ENCODE data around the gene CDC45. TPM values are rescaled to one million over a fixed set of nuclear protein-coding genes. Genes with fewer than 3 reads are reported as not detected.

Gene CDC45
- total RNA-seq, 4 donors from 2014 or later = 3.2 to 28.9 (median 7.5) TPM; not detected in 1

- no peaks in the 10 kb centered on the region for H3K36me3 ChIP-seq
- H3K9me3 ChIP-seq = no peaks in the 10 kb centered on the region
- DNase-seq = no peak
- H3K4me3 ChIP-seq = no peak overlapping the region
- H3K4me1 ChIP-seq = peaks cover 0 to 21% (median 6%) of the 10 kb centered on the region in 4 donors
- no peak for TF ChIP-seq POLR2A (IDR thresholded peaks at IDR 0.05)
- no peak for TF ChIP-seq CTCF (IDR thresholded peaks at IDR 0.05)
- no peak overlapping the region for H3K27ac ChIP-seq
- no peaks in the 10 kb centered on the region for H3K27me3 ChIP-seq
Measured at GRCh38 chr22:19480789-19481188, 1.1 kb downstream of the CDC45 start.

- Histone ChIP-seq H3K4me1 (peaks cover 0 to 17% (median 6%) of the 10 kb centered on the region in 4 donors), H3K36me3 (no peaks in the 10 kb centered on the region), H3K9me3 (no peaks in the 10 kb centered on the region), H3K4me3 (no peak overlapping the region), H3K27me3 (no peaks in the 10 kb centered on the region), H3K27ac (no peak overlapping the region)
- TF ChIP-seq CTCF (IDR thresholded peaks at IDR 0.05) (no peak), POLR2A (IDR thresholded peaks at IDR 0.05) (no peak)
- no peak for DNase-seq
Measured at GRCh38 chr22:19482297-19482696, 2.6 kb downstream of the CDC45 start.

GRCh38 chr22:19483481-19484244, 3.9 kb downstream of the CDC45 start:
- H3K36me3 ChIP-seq = no peaks in the 10 kb centered on the region
- no peaks in the 10 kb centered on the region for H3K9me3 ChIP-seq
- TF ChIP-seq CTCF (IDR thresholded peaks at IDR 0.05) = no peak
- TF ChIP-seq POLR2A (IDR thresholded peaks at IDR 0.05) = no peak
- no peak overlapping the region for H3K27ac ChIP-seq
- peaks cover 0 to 8% (median 2%) of the 10 kb centered on the region in 4 donors for H3K4me1 ChIP-seq
- H3K27me3 ChIP-seq = no peaks in the 10 kb centered on the region
- DNase-seq = no peak
- no peak overlapping the region for H3K4me3 ChIP-seq

- no peaks in the 10 kb centered on the region for H3K27me3 ChIP-seq
- no peaks in the 10 kb centered on the region for H3K4me1 ChIP-seq
- no peaks in the 10 kb centered on the region for H3K36me3 ChIP-seq
- no peak overlapping the region for H3K4me3 ChIP-seq
- no peaks in the 10 kb centered on the region for H3K9me3 ChIP-seq
- TF ChIP-seq POLR2A (IDR thresholded peaks at IDR 0.05) (no peak), CTCF (IDR thresholded peaks at IDR 0.05) (no peak)
- DNase-seq = no peak
- no peak overlapping the region for H3K27ac ChIP-seq
Measured at GRCh38 chr22:19488285-19488684, 8.6 kb downstream of the CDC45 start.

- Histone ChIP-seq H3K4me1 (no peaks in the 10 kb centered on the region), H3K4me3 (no peak overlapping the region), H3K27ac (no peak overlapping the region), H3K9me3 (no peaks in the 10 kb centered on the region), H3K36me3 (no peaks in the 10 kb centered on the region), H3K27me3 (no peaks in the 10 kb centered on the region)
- no peak for TF ChIP-seq POLR2A (IDR thresholded peaks at IDR 0.05)
- peak in 2 of 6 experiments; percentile 9 to 21 for TF ChIP-seq CTCF (IDR thresholded peaks at IDR 0.05)
- DNase-seq = no peak
Measured at GRCh38 chr22:19488884-19489843, 9.4 kb downstream of the CDC45 start.
